GM12878 (cell line): ENCODE data around the gene SF3B5. TPM values are rescaled to one million over a fixed set of nuclear protein-coding genes. Genes with fewer than 3 reads are reported as not detected.

Experiments
- ATAC-seq: fragments of 200-7000 bp; cut with Tn5 transposase; 3 replicates; pipeline ENCODE4 v1.9.1; 2020; ENCODE audit warnings: mild to moderate bottlenecking, moderate library complexity
- BruUV-seq: library from RNA; stranded (reverse); fragments of 400-500 nt; replicated peaks from 2 replicates; lab custom pipeline; 2021; lab: Mats Ljungman, UMichigan
- CTCF ChIA-PET: fragments of 300-600 bp; sonication (Branson Sonifier 250); formaldehyde crosslinking; extraction: SDS; loops from one replicate; lab custom pipeline; 2021; ENCODE audit warnings: inconsistent platforms; lab: Yijun Ruan, JAX
- POLR2A ChIA-PET: fragments of 350-600 bp; formaldehyde crosslinking; extraction: SDS; loops from one replicate; lab custom pipeline; 2021; ENCODE audit warnings: inconsistent platforms; lab: Charles Lee
- RAD21 ChIA-PET: fragments of 300-600 bp; sonication (Branson Sonifier 250); formaldehyde crosslinking; loops from one replicate; lab custom pipeline; 2023; ENCODE audit warnings: antibody characterized with exemption; ENCODE audit not compliant: unreplicated experiment; lab: Charles Lee
- SMC1A ChIA-PET: fragments of 300-600 bp; sonication (Branson Sonifier 250); formaldehyde crosslinking; loops from one replicate; lab custom pipeline; 2023; ENCODE audit not compliant: unreplicated experiment, uncharacterized antibody; lab: Charles Lee
- DNase-seq: peaks from one replicate; pipeline ENCODE4 v3.0.0-alpha.2; 2011; ENCODE audit warnings: low read depth, low spot score
- FAIRE-seq: peaks from 3 replicates; lab custom pipeline; 2011; peaks lifted over from hg19 to GRCh38; lab: Jason Lieb, UNC
- H2AFZ ChIP-seq: 2 replicates; pipeline ENCODE4 v1.6.0; 2011; ENCODE audit warnings: low read depth, low read length, control low read depth; ENCODE audit not compliant: control insufficient read depth
- H3K27ac ChIP-seq: 2 replicates; pipeline ENCODE4 v1.5.1; 2011; ENCODE audit warnings: control low read depth; ENCODE audit not compliant: control insufficient read depth, insufficient read depth
- H3K27me3 ChIP-seq, 2 experiments: replicated peaks in 1 of 2; 2 replicates each; pipeline versions ENCODE4 v1.6.0 to v1.6.1; 2011; ENCODE audit warnings: low read length in 1 of 2; ENCODE audit not compliant: control insufficient read depth in 2 of 2, insufficient read depth in 2 of 2
- H3K36me3 ChIP-seq, 2 experiments: 2 replicates each; pipeline ENCODE4 v1.5.1; 2011; ENCODE audit warnings: low read length in 1 of 2; ENCODE audit not compliant: control insufficient read depth in 2 of 2, insufficient read depth in 2 of 2
- H3K4me1 ChIP-seq: 2 replicates; pipeline ENCODE4 v1.6.1; 2011; ENCODE audit warnings: mild to moderate bottlenecking, low read length, moderate library complexity, mixed read lengths; ENCODE audit not compliant: control insufficient read depth, insufficient read depth
- H3K4me2 ChIP-seq: 2 replicates; pipeline ENCODE4 v1.6.0; 2011; ENCODE audit warnings: control low read depth; ENCODE audit not compliant: control insufficient read depth, insufficient read depth
- H3K4me3 ChIP-seq: fragments of 200-600 bp; sonication (generic); 2 replicates; pipeline ENCODE4 v1.5.1; 2016
- H3K79me2 ChIP-seq: 2 replicates; pipeline ENCODE4 v1.6.0; 2011; ENCODE audit warnings: low read length; ENCODE audit not compliant: control insufficient read depth, insufficient read depth
- H3K9ac ChIP-seq: 2 replicates; pipeline ENCODE4 v1.8.0; 2011; ENCODE audit warnings: low read length, control low read depth, mixed read lengths; ENCODE audit not compliant: control insufficient read depth, insufficient read depth
- H3K9me3 ChIP-seq: replicated peaks from 3 replicates; pipeline ENCODE4 v1.5.1; 2011; ENCODE audit warnings: mild to moderate bottlenecking, low read length; ENCODE audit not compliant: control insufficient read depth, insufficient read depth
- H4K20me1 ChIP-seq: 2 replicates; pipeline ENCODE4 v1.6.0; 2011; ENCODE audit not compliant: control insufficient read depth, insufficient read depth
- ASH2L ChIP-seq: fragments of 300-600, 200-600 bp; sonication (generic); IDR thresholded peaks from 2 replicates; pipeline ENCODE4 v1.6.1; 2017; ENCODE audit warnings: low read depth, mild to moderate bottlenecking, borderline replicate concordance
- BACH1 ChIP-seq: fragments of 450-650 bp; IDR thresholded peaks from 2 replicates; pipeline ENCODE4 v1.6.1; 2017; ENCODE audit warnings: mild to moderate bottlenecking, borderline replicate concordance
- EGR1 ChIP-seq, 2 experiments: IDR thresholded peaks; 1 replicate in 1 of 2; 2 replicates in 1 of 2; pipeline ENCODE4 v1.6.1; 2011 to 2012; ENCODE audit warnings: low read depth in 2 of 2, low read length in 2 of 2, borderline replicate concordance in 1 of 2, mild to moderate bottlenecking in 1 of 2, moderate library complexity in 1 of 2
- GABPA ChIP-seq: IDR thresholded peaks from 2 replicates; pipeline ENCODE4 v1.6.1; 2014; ENCODE audit warnings: antibody characterized with exemption, low read depth, mild to moderate bottlenecking, inconsistent platforms
- JUND ChIP-seq: IDR thresholded peaks from 2 replicates; pipeline ENCODE4 v1.6.1; 2012; ENCODE audit warnings: low read depth, mild to moderate bottlenecking, low read length, improper control_type of control experiment, moderate library complexity
- NFXL1 ChIP-seq: fragments of 450-650 bp; IDR thresholded peaks from 2 replicates; pipeline ENCODE4 v1.6.1; 2017; ENCODE audit warnings: antibody characterized with exemption, mild to moderate bottlenecking, borderline replicate concordance
- NFYA ChIP-seq: IDR thresholded peaks from 2 replicates; pipeline ENCODE4 v1.6.1; 2011; ENCODE audit warnings: low read depth, mild to moderate bottlenecking, low read length, improper control_type of control experiment, borderline replicate concordance
- NR2F1 ChIP-seq: fragments of 450-650 bp; conservative IDR thresholded peaks from 2 replicates; pipeline ENCODE4 v1.6.1; 2017; ENCODE audit warnings: mild to moderate bottlenecking
- POLR2A ChIP-seq: IDR thresholded peaks from 2 replicates; pipeline ENCODE4 v1.6.1; 2011; ENCODE audit warnings: low read depth, mild to moderate bottlenecking, low read length
- POLR2AphosphoS2 ChIP-seq: IDR thresholded peaks from 2 replicates; pipeline ENCODE4 v1.6.1; 2011; ENCODE audit warnings: low read depth, mild to moderate bottlenecking, low read length, improper control_type of control experiment, moderate library complexity
- RELA ChIP-seq: fragments of 450-650 bp; IDR thresholded peaks from 2 replicates; pipeline ENCODE4 v1.8.0; 2014; ENCODE audit warnings: borderline replicate concordance; ENCODE audit not compliant: partially characterized antibody
- SMARCA5 ChIP-seq: fragments of 450-650 bp; IDR thresholded peaks from 2 replicates; pipeline ENCODE4 v1.6.1; 2017; ENCODE audit warnings: mild to moderate bottlenecking
- ZBTB33 ChIP-seq: fragments of 450-650 bp; IDR thresholded peaks from 2 replicates; pipeline ENCODE4 v1.6.1; 2017; ENCODE audit warnings: mild to moderate bottlenecking
- ZNF687 ChIP-seq: fragments of 450-650 bp; IDR thresholded peaks from 2 replicates; pipeline ENCODE4 v1.6.1; 2017; ENCODE audit warnings: mild to moderate bottlenecking, moderate library complexity
- WGBS: methylation state at CpG from one replicate; pipeline ENCODE4 v1.1.6; 2016; ENCODE audit warnings: low lambda C conversion rate; ENCODE audit not compliant: insufficient replicate concordance, insufficient coverage; ENCODE audit errors: missing lambda C conversion rate; 5-methylcytosine and 5-hydroxymethylcytosine counted together
- in situ Hi-C: fragments of 300-500 bp; cut with MboI; formaldehyde crosslinking; loops from 9 replicates; pipeline ENCODE4 v1.14.3; 2018; ENCODE audit warnings: mixed read lengths
- intact Hi-C: fragments of 100-400 bp; cut with micrococcal nuclease; formaldehyde crosslinking; loops from one replicate; pipeline ENCODE4 v1.14.2; 2022; ENCODE audit not compliant: unreplicated experiment
- polyA plus RNA-seq, 11 experiments: library from polyadenylated mRNA; depleted of rRNA in 4 of 11; unstranded in 6 of 11; stranded (reverse) in 5 of 11; fragments of >200 nt; fragmentation: Nextera tagmentation in 4 of 11; fragmentation: Illumina TruSeq in 1 of 11; extraction: Ambion mirVana in 4 of 11; extraction: Trizol in 1 of 11; gene quantifications; 1 replicate in 1 of 11; 2 replicates in 10 of 11; pipeline versions ENCODE4 v1.2.1 to v1.2.3, GENCODE V29; 2011 to 2016; ENCODE audit warnings: inconsistent platforms in 2 of 11, missing spikeins in 2 of 11, low read depth in 1 of 11
- total RNA-seq, 4 experiments: library from RNA; depleted of rRNA in 3 of 4; stranded (reverse); fragments of >200 nt in 3 of 4; fragmentation: Illumina TruSeq in 1 of 4; extraction: Trizol in 1 of 4; gene quantifications; 2 replicates each; pipeline versions ENCODE4 v1.2.1 to v1.2.3, GENCODE V29; 2013 to 2021

Gene SF3B5
- total and polyA plus RNA-seq, 10 of the 15 experiments (the other 5 are each of a cell fraction or from before 2014, with no cell fraction given), result 220 to 864 (median 341) TPM

DNA sequence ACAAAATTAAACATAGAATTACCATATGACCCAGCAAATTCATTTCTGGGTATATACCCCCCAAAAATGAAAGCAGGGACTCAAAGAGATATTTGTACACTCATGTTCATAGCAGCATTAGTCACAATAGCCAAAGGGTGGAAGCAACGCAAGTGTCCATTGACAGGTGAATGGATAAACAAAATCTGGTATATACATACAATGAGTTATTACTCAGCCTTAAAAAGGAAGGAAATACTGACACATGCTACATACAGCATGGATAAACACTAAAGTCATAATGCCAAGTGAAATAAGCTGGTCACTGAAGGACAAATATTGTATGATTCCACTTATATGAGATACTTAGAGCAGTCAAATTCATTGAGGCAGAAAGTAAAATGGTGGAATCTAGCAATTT, 49.6 kb upstream of the SF3B5 start:
- FAIRE-seq, result no peak
- POLR2A ChIA-PET, result no interaction called here
- Histone ChIP-seq H4K20me1 (no peaks in the 10 kb centered on the region), H3K4me2 (no peak overlapping the region), H3K4me3 (no peak overlapping the region), H3K9ac (no peak overlapping the region), H3K36me3 (no peaks in the 10 kb centered on the region), H2AFZ (no peak overlapping the region), H3K27me3 (no peaks in the 10 kb centered on the region), H3K9me3 (no peaks in the 10 kb centered on the region), H3K4me1 (peaks cover 14% of the 10 kb centered on the region), H3K27ac (no peak overlapping the region), H3K79me2 (no peaks in the 10 kb centered on the region)
- no peak for DNase-seq
- no TSS peak for BruUV-seq
- no peak for ATAC-seq
- intact Hi-C loops, result no loop called here
- TF ChIP-seq NFYA (no peak), GABPA (no peak), SMARCA5 (no peak), POLR2AphosphoS2 (no peak), NR2F1 (no peak), ASH2L (no peak), POLR2A (no peak), ZBTB33 (no peak), EGR1 (IDR thresholded peaks at IDR 0.05; ENCODE audit: borderline replicate concordance in 1 of 2, low read depth in 2 of 2, low read length in 2 of 2) (no peak), RELA (no peak), BACH1 (no peak), NFXL1 (no peak), JUND (no peak), ZNF687 (no peak)
- in situ Hi-C loops, result no loop called here
- CTCF ChIA-PET, result no interaction called here
- RAD21 ChIA-PET, result interaction anchor here (2.2 to 2.3 kb wide), 2 partner anchors 21 to 40 kb away, joined by 6 to 8 read pairs; no protein-coding TSS in a partner anchor
- 92% methylated on average over 1 of the region's 1 CpG for WGBS
- SMC1A ChIA-PET, result no interaction called here
